Endothelial cell (in vitro differentiated cells): ENCODE data around the gene SRRM1. TPM values are rescaled to one million over a fixed set of nuclear protein-coding genes. Genes with fewer than 3 reads are reported as not detected.

Source experiments
- DNase-seq: peaks from one replicate; pipeline ENCODE4 v3.0.0; 2021; ENCODE audit warnings: low spot score
- H3K27ac Mint-ChIP-seq: one replicate; pipeline ENCODE4 v1.8.0; 2021; ENCODE audit warnings: mixed read lengths, inconsistent platforms; ENCODE audit not compliant: unreplicated experiment
- H3K27me3 Mint-ChIP-seq: one replicate; pipeline ENCODE4 v1.8.0; 2021; ENCODE audit warnings: mild to moderate bottlenecking, moderate library complexity, mixed read lengths, inconsistent platforms; ENCODE audit not compliant: unreplicated experiment
- H3K36me3 Mint-ChIP-seq: one replicate; pipeline ENCODE4 v1.8.0; 2021; ENCODE audit warnings: mild to moderate bottlenecking, low read depth, mixed read lengths, inconsistent platforms; ENCODE audit not compliant: unreplicated experiment
- H3K4me1 Mint-ChIP-seq: one replicate; pipeline ENCODE4 v1.8.0; 2021; ENCODE audit warnings: mild to moderate bottlenecking, mixed read lengths, inconsistent platforms; ENCODE audit not compliant: unreplicated experiment
- H3K4me3 Mint-ChIP-seq: one replicate; pipeline ENCODE4 v1.8.0; 2021; ENCODE audit warnings: mild to moderate bottlenecking, mixed read lengths, inconsistent platforms; ENCODE audit not compliant: unreplicated experiment
- H3K9me3 Mint-ChIP-seq: one replicate; pipeline ENCODE4 v1.8.0; 2021; ENCODE audit warnings: mixed read lengths, inconsistent platforms; ENCODE audit not compliant: unreplicated experiment
- total RNA-seq: library from RNA; stranded (reverse); fragmentation: NEBNext Ultra II Directional; extraction: Animal tissue kit (Norgen Biotek cat#: 25700); gene quantifications from one replicate; pipeline ENCODE4 v1.2.1, GENCODE V29; 2021; ENCODE audit not compliant: unreplicated experiment
- TF ChIP-seq, protein P1 (sequence below): fragments of 200-600 bp; sonication (generic); IDR thresholded peaks from one replicate; pipeline ENCODE4 v1.5.0; 2021; ENCODE audit warnings: antibody characterized with exemption; ENCODE audit not compliant: unreplicated experiment

SRRM1 gene
- total RNA-seq, 1 donor from 2014 or later = 126 TPM

DNA sequence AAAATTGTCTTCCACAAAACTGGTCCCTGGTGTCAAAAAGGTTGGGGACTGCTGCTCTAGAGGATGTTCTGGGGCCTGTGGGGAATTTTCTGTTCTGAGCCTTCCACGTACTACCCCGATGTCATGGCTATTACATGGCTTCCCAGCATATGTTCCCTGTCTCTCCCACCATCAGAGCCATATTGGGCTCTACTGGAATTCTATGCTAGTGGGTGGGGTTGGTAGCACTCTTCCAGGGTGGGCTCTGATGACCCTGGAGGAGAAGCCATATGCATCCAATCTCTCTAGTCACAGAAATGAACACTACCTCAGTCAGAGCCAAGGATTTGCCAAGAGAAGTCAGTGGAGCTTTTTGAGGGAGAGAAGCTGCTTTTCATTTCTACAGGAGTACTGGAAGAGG, 47.9 kb downstream of the SRRM1 start:
- Mint-ChIP-seq H3K36me3 (no peaks in the 10 kb centered on the region), H3K27me3 (peaks cover 7% of the 10 kb centered on the region), H3K27ac (no peak overlapping the region), H3K4me1 (peaks cover 13% of the 10 kb centered on the region), H3K4me3 (no peak overlapping the region), H3K9me3 (no peaks in the 10 kb centered on the region)
- TF ChIP-seq, protein P1, sequence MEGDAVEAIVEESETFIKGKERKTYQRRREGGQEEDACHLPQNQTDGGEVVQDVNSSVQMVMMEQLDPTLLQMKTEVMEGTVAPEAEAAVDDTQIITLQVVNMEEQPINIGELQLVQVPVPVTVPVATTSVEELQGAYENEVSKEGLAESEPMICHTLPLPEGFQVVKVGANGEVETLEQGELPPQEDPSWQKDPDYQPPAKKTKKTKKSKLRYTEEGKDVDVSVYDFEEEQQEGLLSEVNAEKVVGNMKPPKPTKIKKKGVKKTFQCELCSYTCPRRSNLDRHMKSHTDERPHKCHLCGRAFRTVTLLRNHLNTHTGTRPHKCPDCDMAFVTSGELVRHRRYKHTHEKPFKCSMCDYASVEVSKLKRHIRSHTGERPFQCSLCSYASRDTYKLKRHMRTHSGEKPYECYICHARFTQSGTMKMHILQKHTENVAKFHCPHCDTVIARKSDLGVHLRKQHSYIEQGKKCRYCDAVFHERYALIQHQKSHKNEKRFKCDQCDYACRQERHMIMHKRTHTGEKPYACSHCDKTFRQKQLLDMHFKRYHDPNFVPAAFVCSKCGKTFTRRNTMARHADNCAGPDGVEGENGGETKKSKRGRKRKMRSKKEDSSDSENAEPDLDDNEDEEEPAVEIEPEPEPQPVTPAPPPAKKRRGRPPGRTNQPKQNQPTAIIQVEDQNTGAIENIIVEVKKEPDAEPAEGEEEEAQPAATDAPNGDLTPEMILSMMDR = no peak
- no peak for DNase-seq

- Mint-ChIP-seq H3K27ac (no peak overlapping the region), H3K4me1 (peaks cover 13% of the 10 kb centered on the region), H3K27me3 (peaks cover 8% of the 10 kb centered on the region), H3K36me3 (no peaks in the 10 kb centered on the region), H3K9me3 (no peaks in the 10 kb centered on the region), H3K4me3 (no peak overlapping the region)
- TF ChIP-seq, protein P1 = no peak
- DNase-seq = no peak
These were observed 49.4 kb downstream of the SRRM1 start for GRCh38 chr1:24692351-24692980.

DNA sequence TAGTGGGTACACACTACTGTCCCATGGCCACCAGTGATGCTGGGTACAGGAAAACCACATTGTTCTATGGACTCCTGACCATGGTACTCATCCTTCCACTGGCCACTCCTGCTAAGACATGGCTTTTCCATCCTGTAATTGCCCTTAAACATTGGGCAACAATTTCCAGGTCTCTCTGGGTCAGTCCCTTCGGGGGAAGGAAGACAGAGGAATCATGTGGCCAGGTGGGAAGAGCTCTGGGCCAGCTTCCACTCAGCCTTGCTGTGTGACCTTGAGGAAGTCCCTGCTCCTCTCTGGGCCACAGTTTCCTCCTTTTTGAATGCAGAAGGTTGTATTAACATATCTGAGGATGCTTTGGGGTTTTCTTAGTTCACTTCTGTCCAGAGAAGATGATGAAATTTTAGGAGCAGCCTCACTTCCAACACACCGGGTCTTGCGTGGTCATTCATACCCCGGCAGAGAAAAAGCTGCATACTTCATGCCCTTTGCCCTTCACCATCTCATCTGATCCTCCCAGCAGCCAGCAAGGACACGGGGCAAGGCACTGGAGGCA, 50.8 kb downstream of the SRRM1 start:
- Mint-ChIP-seq H3K27me3 (peaks cover 6% of the 10 kb centered on the region), H3K36me3 (no peaks in the 10 kb centered on the region), H3K27ac (no peak overlapping the region), H3K9me3 (no peaks in the 10 kb centered on the region), H3K4me1 (peaks cover 9% of the 10 kb centered on the region), H3K4me3 (no peak overlapping the region)
- TF ChIP-seq, protein P1 = no peak
- no peak for DNase-seq

DNA sequence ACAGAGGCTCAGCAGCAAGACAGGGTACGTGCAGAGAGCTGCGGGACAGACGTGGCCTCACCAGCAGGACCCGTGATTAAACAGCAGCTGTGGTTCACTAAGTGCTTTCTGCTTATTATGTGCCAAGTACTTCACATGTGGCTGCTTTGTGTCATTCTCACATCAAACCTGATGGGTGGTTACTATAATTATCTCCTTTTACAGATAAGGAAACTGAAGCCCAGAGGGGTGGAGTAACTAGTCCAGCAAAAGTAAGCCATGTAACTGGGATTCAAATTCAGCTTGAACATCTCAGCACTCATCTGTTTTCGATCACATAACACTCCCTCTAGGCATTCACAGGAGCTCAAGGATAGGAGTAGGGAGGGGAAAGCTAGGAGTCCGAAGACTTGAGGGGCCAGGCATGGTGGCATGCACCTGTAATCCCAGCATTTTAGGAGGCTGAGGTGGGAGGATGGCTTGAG, 51.3 kb downstream of the SRRM1 start:
- Mint-ChIP-seq H3K4me3 (no peak overlapping the region), H3K27ac (no peak overlapping the region), H3K4me1 (peaks cover 9% of the 10 kb centered on the region), H3K36me3 (no peaks in the 10 kb centered on the region), H3K9me3 (no peaks in the 10 kb centered on the region), H3K27me3 (peaks cover 4% of the 10 kb centered on the region)
- TF ChIP-seq, protein P1 = no peak
- DNase-seq = no peak

DNA sequence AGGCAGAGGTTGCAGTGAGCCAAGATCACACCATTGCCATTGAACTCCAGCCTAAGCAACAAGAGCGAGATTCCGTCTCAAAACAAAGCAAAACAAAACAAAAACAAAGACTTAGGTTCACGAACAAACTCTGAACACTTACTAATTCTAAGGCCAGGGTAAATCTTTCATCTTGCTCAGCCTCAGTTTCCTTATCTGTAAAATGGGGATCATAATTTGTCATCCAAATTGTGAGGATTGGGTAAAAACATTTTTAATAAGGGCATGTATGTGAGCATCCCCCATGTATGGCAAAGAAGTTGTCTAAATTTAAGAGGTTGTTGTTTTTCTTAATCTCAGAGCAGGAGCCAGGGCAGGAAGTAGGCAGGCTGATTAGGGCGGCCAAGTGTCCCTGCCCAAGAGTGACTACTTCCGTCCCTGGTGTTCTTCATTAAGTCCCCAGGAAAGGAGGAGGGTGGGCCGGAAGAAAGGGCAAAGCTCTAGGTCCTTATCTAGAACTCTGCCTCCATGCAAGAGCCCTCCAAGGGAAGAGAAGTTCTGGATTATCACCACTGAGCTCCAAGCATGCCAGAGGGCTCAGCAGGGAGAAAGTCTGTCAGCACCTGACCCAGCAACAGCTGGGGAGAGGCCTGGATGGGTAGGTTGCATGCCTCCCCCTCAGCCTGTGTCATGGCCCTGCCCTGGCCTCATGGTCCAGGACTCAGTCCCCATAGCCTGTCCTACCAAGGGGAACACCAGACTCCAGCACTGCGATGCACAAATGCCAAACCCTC, 52.3 kb downstream of the SRRM1 start:
- H3K4me3 Mint-ChIP-seq = no peak overlapping the region
- no peaks in the 10 kb centered on the region for H3K9me3 Mint-ChIP-seq
- no peaks in the 10 kb centered on the region for H3K36me3 Mint-ChIP-seq
- peaks cover 12% of the 10 kb centered on the region for H3K4me1 Mint-ChIP-seq
- H3K27ac Mint-ChIP-seq = no peak overlapping the region
- H3K27me3 Mint-ChIP-seq = peaks cover 3% of the 10 kb centered on the region
- TF ChIP-seq, protein P1 = no peak
- DNase-seq = no peak
